B cell (primary cell): Measurements from ENCODE around the gene TOR2A. TPM values are rescaled to one million over a fixed set of nuclear protein-coding genes. Genes with fewer than 3 reads are reported as not detected.

Experiments used
- ATAC-seq: fragments of 200-7000 bp; cut with Tn5 transposase; one replicate; pipeline ENCODE4 v1.10.0; 2021; ENCODE audit warnings: low read depth, mild to moderate bottlenecking, moderate number of reproducible peaks, moderate library complexity
- CTCF ChIA-PET: fragments of 350-600 bp; sonication (Branson Sonifier 250); formaldehyde crosslinking; loops from one replicate; lab custom pipeline; 2021; ENCODE audit warnings: antibody characterized with exemption, inconsistent platforms; lab: Charles Lee
- POLR2A ChIA-PET: fragments of 350-600 bp; sonication (Branson Sonifier 250); formaldehyde crosslinking; loops from one replicate; lab custom pipeline; 2021; ENCODE audit warnings: antibody characterized with exemption; lab: Charles Lee
- DNase-seq: peaks from one replicate; pipeline ENCODE4 v3.0.0; 2013
- H2AFZ ChIP-seq: 2 replicates; pipeline ENCODE4 v1.6.1; 2012; ENCODE audit warnings: mild to moderate bottlenecking, low read depth, low read length; ENCODE audit not compliant: insufficient read depth, poor library complexity, severe bottlenecking
- H3K27ac ChIP-seq, 2 donors: 1 replicate in 1 of 2; 2 replicates in 1 of 2; pipeline ENCODE4 v1.5.1; 2012 to 2013; ENCODE audit warnings: low read length in 2 of 2, mild to moderate bottlenecking in 2 of 2, moderate library complexity in 1 of 2
- H3K27me3 ChIP-seq, 4 experiments: fragments of 200-600 bp in 1 of 4; sonication (generic) in 1 of 4; replicated peaks in 1 of 4; 1 replicate in 2 of 4; 2 replicates in 2 of 4; pipeline versions ENCODE4 v1.6.1 to v1.7.0; 2013 to 2016; ENCODE audit warnings: low read length in 3 of 4, mild to moderate bottlenecking in 2 of 4, mixed read lengths in 1 of 4, moderate library complexity in 1 of 4; ENCODE audit not compliant: insufficient read depth in 4 of 4, control insufficient read depth in 3 of 4; ENCODE audit errors: control extremely low read depth in 1 of 4
- H3K36me3 ChIP-seq, 2 experiments: replicated peaks in 1 of 2; 1 replicate in 1 of 2; 2 replicates in 1 of 2; pipeline versions ENCODE4 v1.6.1 to v1.7.1; 2013; ENCODE audit warnings: low read length in 1 of 2; ENCODE audit not compliant: insufficient read depth in 2 of 2, control insufficient read depth in 1 of 2; ENCODE audit errors: control extremely low read depth in 1 of 2, extremely low read depth in 1 of 2
- H3K4me1 ChIP-seq, 2 donors: fragments of 200-600 bp in 1 of 2; sonication (generic) in 1 of 2; 1 replicate in 1 of 2; 2 replicates in 1 of 2; pipeline versions ENCODE4 v1.5.1 to v1.6.1; 2013 to 2017; ENCODE audit warnings: low read length in 2 of 2; ENCODE audit not compliant: control insufficient read depth in 2 of 2, insufficient read depth in 2 of 2
- H3K4me2 ChIP-seq: replicated peaks from 2 replicates; pipeline ENCODE3; 2012; ENCODE audit warnings: mild to moderate bottlenecking, low read depth, low read length; ENCODE audit not compliant: poor library complexity, severe bottlenecking
- H3K4me3 ChIP-seq, 5 experiments: fragments of 200-600 bp in 1 of 5; sonication (generic) in 1 of 5; 1 replicate in 3 of 5; 2 replicates in 2 of 5; pipeline versions ENCODE4 v1.5.1 to v1.7.0; 2011 to 2016; ENCODE audit warnings: low read length in 4 of 5, mild to moderate bottlenecking in 4 of 5, low read depth in 2 of 5, control low read depth in 1 of 5, moderate library complexity in 1 of 5; ENCODE audit not compliant: insufficient read depth in 1 of 5; ENCODE audit errors: control extremely low read depth in 1 of 5, extremely low read depth in 1 of 5
- H3K79me2 ChIP-seq: fragments of 200-600 bp; sonication (generic); one replicate; pipeline ENCODE4 v1.6.0; 2016; ENCODE audit warnings: low read length; ENCODE audit not compliant: control insufficient read depth, insufficient read depth
- H3K9ac ChIP-seq: fragments of 200-600 bp; sonication (generic); 2 replicates; pipeline ENCODE4 v1.6.1; 2017; ENCODE audit warnings: mild to moderate bottlenecking, low read length, moderate library complexity
- H3K9me3 ChIP-seq, 3 donors: one replicate each; pipeline versions ENCODE4 v1.6.1 to v1.7.1; 2013; ENCODE audit warnings: low read length in 2 of 3; ENCODE audit not compliant: control insufficient read depth in 2 of 3, insufficient read depth in 1 of 3; ENCODE audit errors: control extremely low read depth in 1 of 3
- H4K20me1 ChIP-seq: 2 replicates; pipeline ENCODE4 v1.6.0; 2012; ENCODE audit warnings: mild to moderate bottlenecking, low read length; ENCODE audit not compliant: insufficient read depth, control insufficient read depth, poor library complexity, severe bottlenecking
- H3K27ac Mint-ChIP-seq: one replicate; pipeline ENCODE4 v1.8.0; 2021; ENCODE audit warnings: mixed read lengths
- H3K27me3 Mint-ChIP-seq: one replicate; pipeline ENCODE4 v1.8.0; 2021; ENCODE audit warnings: mixed read lengths
- H3K4me1 Mint-ChIP-seq: one replicate; pipeline ENCODE4 v1.8.0; 2021; ENCODE audit warnings: mixed read lengths
- H3K4me3 Mint-ChIP-seq: one replicate; pipeline ENCODE4 v1.8.0; 2021; ENCODE audit warnings: mixed read lengths
- H3K9me3 Mint-ChIP-seq: one replicate; pipeline ENCODE4 v1.8.0; 2022; ENCODE audit warnings: mixed read lengths; ENCODE audit not compliant: insufficient read depth
- CTCF ChIP-seq: fragments of 200-600 bp; IDR thresholded peaks from one replicate; pipeline ENCODE4 v1.8.0; 2022; ENCODE audit warnings: antibody characterized with exemption, mild to moderate bottlenecking
- EZH2 ChIP-seq: IDR thresholded peaks from 2 replicates; pipeline ENCODE4 v1.6.1; 2012; ENCODE audit warnings: borderline replicate concordance, low read depth, mild to moderate bottlenecking, moderate library complexity, low read length; ENCODE audit not compliant: insufficient read depth, poor library complexity, severe bottlenecking
- WGBS: methylation state at CpG from one replicate; pipeline ENCODE4 v1.1.5; 2013; ENCODE audit warnings: missing lambda C conversion rate; ENCODE audit not compliant: insufficient coverage; 5-methylcytosine and 5-hydroxymethylcytosine counted together
- intact Hi-C: fragments of 100-400 bp; cut with micrococcal nuclease; formaldehyde crosslinking; loops from one replicate; pipeline ENCODE4 v1.10.0; 2022
- polyA plus RNA-seq: library from polyadenylated mRNA; depleted of rRNA; stranded (reverse); fragments of >200 nt; gene quantifications from 2 replicates; pipeline ENCODE4 v1.2.3, GENCODE V29; 2012
- total RNA-seq, 2 donors: library from RNA; stranded (reverse); fragments of 120-200 nt in 1 of 2; gene quantifications; 1 replicate in 1 of 2; 2 replicates in 1 of 2; pipeline versions ENCODE4 v1.2.3 to v1.2.4, GENCODE V29; 2013 to 2022

Gene TOR2A
- total and polyA plus RNA-seq, 2 donors (not counting 1 experiment from before 2014, with no cell fraction given) = 15.8 to 26.5 TPM

- Histone ChIP-seq H3K4me1 (peaks cover 6 to 12% of the 10 kb centered on the region in 2 donors), H3K27ac (no peak overlapping the region), H3K9ac (no peak overlapping the region), H3K27me3 (no peaks in the 10 kb centered on the region), H3K9me3 (no peaks in the 10 kb centered on the region), H2AFZ (peak overlapping the region; percentile 31), H3K4me3 (no peak overlapping the region), H3K4me2 (no peak overlapping the region), H4K20me1 (no peaks in the 10 kb centered on the region), H3K79me2 (no peaks in the 10 kb centered on the region), H3K36me3 (no peaks in the 10 kb centered on the region)
- peaks cover 14% of the 10 kb centered on the region for H3K4me1 Mint-ChIP-seq
- 100% methylated on average over 2 of the region's 5 CpGs for WGBS
- ATAC-seq (no peak), DNase-seq (no peak)
- TF ChIP-seq EZH2 (no peak), CTCF (no peak)
- H3K4me3 Mint-ChIP-seq = no peak overlapping the region
- no peak overlapping the region for H3K27ac Mint-ChIP-seq
- no peaks in the 10 kb centered on the region for H3K27me3 Mint-ChIP-seq
- ChIA-PET POLR2A (no interaction called here), CTCF (no interaction called here)
- intact Hi-C loops = no loop called here
- no peaks in the 10 kb centered on the region for H3K9me3 Mint-ChIP-seq
Observed at GRCh38 chr9:127697575-127697974, 37.5 kb downstream of the TOR2A start.

GRCh38 chr9:127694890-127695720 lies 40.0 kb downstream of the TOR2A start:
- POLR2A ChIA-PET = no interaction called here

More at GRCh38 chr9:127694890-127695720, 40.0 kb downstream of the TOR2A start:
- Mint-ChIP-seq H3K4me1 (peaks cover 11% of the 10 kb centered on the region), H3K9me3 (no peaks in the 10 kb centered on the region), H3K27ac (no peak overlapping the region), H3K4me3 (no peak overlapping the region), H3K27me3 (no peaks in the 10 kb centered on the region)
- intact Hi-C loops = no loop called here
- H3K79me2 ChIP-seq = no peaks in the 10 kb centered on the region
- no peak for ATAC-seq
- no peaks in the 10 kb centered on the region for H3K36me3 ChIP-seq
- H3K4me2 ChIP-seq = no peak overlapping the region
- DNase-seq = no peak
- peaks cover 6 to 12% of the 10 kb centered on the region in 2 donors for H3K4me1 ChIP-seq
- no peaks in the 10 kb centered on the region for H3K27me3 ChIP-seq
- no peaks in the 10 kb centered on the region for H3K9me3 ChIP-seq
- H3K4me3 ChIP-seq = no peak overlapping the region
- no peak overlapping the region for H2AFZ ChIP-seq
- WGBS = 90% methylated on average over 2 of the region's 9 CpGs
- CTCF ChIA-PET = no interaction called here
- H3K9ac ChIP-seq = no peak overlapping the region
- H3K27ac ChIP-seq = no peak overlapping the region
- no peak for TF ChIP-seq CTCF
- no peak for TF ChIP-seq EZH2
- no peaks in the 10 kb centered on the region for H4K20me1 ChIP-seq
